A673 (cell line): ENCODE data around the gene EEF1A2. TPM values are rescaled to one million over a fixed set of nuclear protein-coding genes. Genes with fewer than 3 reads are reported as not detected.

Experiments used
- BruUV-seq: library from RNA; stranded (reverse); fragments of 400-500 nt; replicated peaks from 2 replicates; lab custom pipeline; 2021; lab: Mats Ljungman, UMichigan
- CTCF ChIA-PET: fragments of 300-600 bp; sonication (Branson Sonifier 250); formaldehyde crosslinking; loops from one replicate; lab custom pipeline; 2022; ENCODE audit warnings: antibody characterized with exemption; lab: Charles Lee
- POLR2A ChIA-PET: fragments of 300-600 bp; sonication (Branson Sonifier 250); formaldehyde crosslinking; loops from one replicate; lab custom pipeline; 2022; ENCODE audit warnings: antibody characterized with exemption; ENCODE audit not compliant: low non-redundant PET; lab: Charles Lee
- DNase-seq: peaks from one replicate; pipeline ENCODE4 v3.0.0-alpha.2; 2015; ENCODE audit warnings: low spot score
- H3K27ac ChIP-seq: fragments of 200-600 bp; sonication (generic); 2 replicates; pipeline ENCODE4 v1.5.1; 2016; ENCODE audit warnings: mixed run types, low read depth, mild to moderate bottlenecking, mixed read lengths, antibody characterized with exemption, low read length; ENCODE audit not compliant: poor library complexity, severe bottlenecking
- H3K27me3 ChIP-seq: fragments of 200-600 bp; sonication (generic); replicated peaks from 2 replicates; pipeline ENCODE4 v1.6.1; 2017; ENCODE audit warnings: mixed run types, low read depth, mild to moderate bottlenecking, mixed read lengths, antibody characterized with exemption, low read length; ENCODE audit not compliant: insufficient read depth, poor library complexity
- H3K36me3 ChIP-seq: fragments of 200-600 bp; sonication (generic); 2 replicates; pipeline ENCODE4 v1.6.1; 2016; ENCODE audit warnings: mixed run types, mild to moderate bottlenecking, mixed read lengths, antibody characterized with exemption, low read length; ENCODE audit not compliant: insufficient read depth, poor library complexity, severe bottlenecking
- H3K4me1 ChIP-seq: fragments of 200-600 bp; sonication (generic); 2 replicates; pipeline ENCODE4 v1.6.1; 2017; ENCODE audit warnings: mixed run types, mild to moderate bottlenecking, mixed read lengths, antibody characterized with exemption, low read length; ENCODE audit not compliant: insufficient read depth, poor library complexity, severe bottlenecking
- H3K4me3 ChIP-seq: fragments of 200-600 bp; sonication (generic); 2 replicates; pipeline ENCODE4 v1.5.1; 2016; ENCODE audit warnings: low read depth, mixed run types, mild to moderate bottlenecking, mixed read lengths, low read length; ENCODE audit not compliant: poor library complexity, severe bottlenecking
- H3K9me3 ChIP-seq: fragments of 200-600 bp; sonication (generic); 2 replicates; pipeline ENCODE4 v1.6.1; 2016; ENCODE audit warnings: mixed run types, low read depth, mild to moderate bottlenecking, mixed read lengths, antibody characterized with exemption, low read length; ENCODE audit not compliant: poor library complexity, severe bottlenecking
- EZH2 ChIP-seq: fragments of 200-600 bp; sonication (generic); IDR thresholded peaks from 2 replicates; pipeline ENCODE4 v1.6.1; 2017; ENCODE audit warnings: borderline replicate concordance, low read depth, mild to moderate bottlenecking, mixed read lengths, antibody characterized with exemption, low read length; ENCODE audit not compliant: poor library complexity, severe bottlenecking
- intact Hi-C: fragments of 100-400 bp; cut with micrococcal nuclease; formaldehyde crosslinking; loops from one replicate; pipeline ENCODE4 v1.10.0; 2022; ENCODE audit not compliant: unreplicated experiment
- total RNA-seq: library from RNA; stranded (reverse); gene quantifications from 2 replicates; pipeline ENCODE4 v1.2.3, GENCODE V29; 2021
- TF ChIP-seq, protein P1 (sequence below): fragments of 300-800, 200-600 bp; sonication (generic); conservative IDR thresholded peaks from 2 replicates; pipeline ENCODE4 v1.5.1; 2017; ENCODE audit warnings: low read depth, mild to moderate bottlenecking, antibody characterized with exemption, low read length, moderate library complexity, mixed read lengths

EEF1A2 gene
- total RNA-seq, 1 experiment from 2014 or later: 7.5 TPM

DNA sequence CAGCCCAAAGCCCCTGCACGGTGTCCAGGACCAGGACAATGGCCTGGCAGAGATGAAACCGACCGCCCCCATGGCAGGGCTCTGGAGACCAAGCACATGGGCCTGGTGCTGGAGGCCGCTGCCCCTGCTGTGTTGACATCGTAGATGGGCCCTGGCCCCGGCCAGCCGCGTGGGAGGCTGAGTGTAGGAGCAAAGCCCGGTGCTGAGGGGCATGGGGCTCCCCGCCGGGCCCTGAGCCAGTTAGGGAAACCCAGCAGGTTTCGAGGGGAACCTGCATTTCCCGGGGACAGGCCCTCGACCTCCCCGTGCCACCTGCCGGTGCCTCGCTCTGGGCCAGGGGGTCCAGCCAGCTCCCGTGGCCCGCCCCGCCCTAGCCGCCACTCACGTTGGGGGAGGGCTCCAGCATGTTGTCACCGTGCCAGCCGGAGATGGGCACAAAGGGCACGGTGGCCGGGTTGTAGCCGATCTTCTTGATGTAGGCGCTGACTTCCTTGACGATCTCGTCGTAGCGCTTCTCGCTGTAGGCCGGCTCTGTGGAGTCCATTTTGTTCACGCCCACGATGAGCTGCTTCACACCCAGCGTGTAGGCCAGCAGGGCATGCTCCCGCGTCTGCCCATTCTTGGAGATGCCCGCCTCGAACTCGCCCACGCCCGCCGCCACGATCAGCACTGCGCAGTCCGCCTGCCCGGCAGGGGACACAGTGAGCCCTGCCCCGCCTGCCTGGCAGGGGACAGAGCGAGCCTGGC lies 4.3 kb downstream of the EEF1A2 start:
- BruUV-seq: no TSS peak

GRCh38 chr20:63494084-63494419 lies 4.8 kb downstream of the EEF1A2 start:
- Histone ChIP-seq H3K9me3 (no peaks in the 10 kb centered on the region), H3K4me3 (no peak overlapping the region), H3K27ac (no peak overlapping the region), H3K36me3 (no peaks in the 10 kb centered on the region), H3K4me1 (no peaks in the 10 kb centered on the region), H3K27me3 (peaks cover 8% of the 10 kb centered on the region)
- CTCF ChIA-PET: no interaction called here
- POLR2A ChIA-PET: no interaction called here
- intact Hi-C loops: no loop called here
- no peak for DNase-seq
- TF ChIP-seq, protein P1, sequence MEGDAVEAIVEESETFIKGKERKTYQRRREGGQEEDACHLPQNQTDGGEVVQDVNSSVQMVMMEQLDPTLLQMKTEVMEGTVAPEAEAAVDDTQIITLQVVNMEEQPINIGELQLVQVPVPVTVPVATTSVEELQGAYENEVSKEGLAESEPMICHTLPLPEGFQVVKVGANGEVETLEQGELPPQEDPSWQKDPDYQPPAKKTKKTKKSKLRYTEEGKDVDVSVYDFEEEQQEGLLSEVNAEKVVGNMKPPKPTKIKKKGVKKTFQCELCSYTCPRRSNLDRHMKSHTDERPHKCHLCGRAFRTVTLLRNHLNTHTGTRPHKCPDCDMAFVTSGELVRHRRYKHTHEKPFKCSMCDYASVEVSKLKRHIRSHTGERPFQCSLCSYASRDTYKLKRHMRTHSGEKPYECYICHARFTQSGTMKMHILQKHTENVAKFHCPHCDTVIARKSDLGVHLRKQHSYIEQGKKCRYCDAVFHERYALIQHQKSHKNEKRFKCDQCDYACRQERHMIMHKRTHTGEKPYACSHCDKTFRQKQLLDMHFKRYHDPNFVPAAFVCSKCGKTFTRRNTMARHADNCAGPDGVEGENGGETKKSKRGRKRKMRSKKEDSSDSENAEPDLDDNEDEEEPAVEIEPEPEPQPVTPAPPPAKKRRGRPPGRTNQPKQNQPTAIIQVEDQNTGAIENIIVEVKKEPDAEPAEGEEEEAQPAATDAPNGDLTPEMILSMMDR: no peak
- TF ChIP-seq EZH2: no peak
- no TSS peak for BruUV-seq

More for the DNA sequence above, 4.3 kb downstream of the EEF1A2 start:
- Histone ChIP-seq H3K36me3 (no peaks in the 10 kb centered on the region), H3K27ac (no peak overlapping the region), H3K9me3 (no peaks in the 10 kb centered on the region), H3K4me3 (no peak overlapping the region), H3K4me1 (no peaks in the 10 kb centered on the region), H3K27me3 (peaks cover 5% of the 10 kb centered on the region)
- ChIA-PET CTCF (no interaction called here), POLR2A (no interaction called here)
- intact Hi-C loops: no loop called here
- no peak for DNase-seq
- TF ChIP-seq EZH2: no peak
- TF ChIP-seq, protein P1: no peak

DNA sequence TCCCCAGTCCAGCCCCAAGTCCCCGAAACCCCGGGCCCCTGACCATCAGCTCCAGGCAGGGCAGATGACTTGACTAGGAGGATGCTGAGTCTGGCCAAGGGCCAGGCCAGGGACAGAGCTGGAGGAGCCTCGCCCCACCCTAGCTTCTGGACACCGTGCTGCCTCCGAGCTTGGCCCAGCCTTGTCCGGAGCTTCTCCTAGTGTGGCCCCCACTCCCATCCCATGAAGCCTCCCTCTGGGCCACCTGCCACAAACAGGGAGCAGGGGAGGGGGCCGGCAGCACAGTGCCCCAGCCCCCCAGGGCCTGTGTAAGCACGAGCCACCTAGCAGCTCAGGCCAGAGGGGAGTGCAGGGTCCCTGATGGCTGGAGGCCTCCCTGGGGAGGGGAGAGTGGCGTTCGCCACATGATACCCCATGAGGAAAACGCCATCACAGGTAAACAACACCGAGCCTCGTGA lies 5.3 kb downstream of the EEF1A2 start:
- POLR2A ChIA-PET: no interaction called here
- no peak for TF ChIP-seq EZH2
- TF ChIP-seq, protein P1: no peak
- intact Hi-C loops: no loop called here
- H3K27me3 ChIP-seq: peaks cover 13% of the 10 kb centered on the region
- no peak for DNase-seq
- CTCF ChIA-PET: no interaction called here
- H3K4me1 ChIP-seq: no peaks in the 10 kb centered on the region
- H3K9me3 ChIP-seq: no peaks in the 10 kb centered on the region
- H3K27ac ChIP-seq: no peak overlapping the region
- no peak overlapping the region for H3K4me3 ChIP-seq
- no peaks in the 10 kb centered on the region for H3K36me3 ChIP-seq
- no TSS peak for BruUV-seq
